Transverse colon (tissue), 3 donors: ENCODE data around the gene DDX60.

Experiments
- POLR2A ChIP-seq: fragments of 450-650 bp; IDR thresholded peaks from one replicate; pipeline ENCODE4 v1.6.1; 2016; ENCODE audit warnings: antibody characterized with exemption, mild to moderate bottlenecking, moderate library complexity
- TF ChIP-seq, protein P1 (sequence below), 5 experiments: fragments of 200-600 bp in 3 of 5; fragments of 450-650 bp in 2 of 5; sonication (generic) in 3 of 5; IDR thresholded peaks; 1 replicate in 2 of 5; 2 replicates in 3 of 5; pipeline ENCODE4 v1.5.1; 2016 to 2017; ENCODE audit warnings: antibody characterized with exemption in 5 of 5, inconsistent platforms in 3 of 5, mild to moderate bottlenecking in 2 of 5, moderate library complexity in 1 of 5

DNA sequence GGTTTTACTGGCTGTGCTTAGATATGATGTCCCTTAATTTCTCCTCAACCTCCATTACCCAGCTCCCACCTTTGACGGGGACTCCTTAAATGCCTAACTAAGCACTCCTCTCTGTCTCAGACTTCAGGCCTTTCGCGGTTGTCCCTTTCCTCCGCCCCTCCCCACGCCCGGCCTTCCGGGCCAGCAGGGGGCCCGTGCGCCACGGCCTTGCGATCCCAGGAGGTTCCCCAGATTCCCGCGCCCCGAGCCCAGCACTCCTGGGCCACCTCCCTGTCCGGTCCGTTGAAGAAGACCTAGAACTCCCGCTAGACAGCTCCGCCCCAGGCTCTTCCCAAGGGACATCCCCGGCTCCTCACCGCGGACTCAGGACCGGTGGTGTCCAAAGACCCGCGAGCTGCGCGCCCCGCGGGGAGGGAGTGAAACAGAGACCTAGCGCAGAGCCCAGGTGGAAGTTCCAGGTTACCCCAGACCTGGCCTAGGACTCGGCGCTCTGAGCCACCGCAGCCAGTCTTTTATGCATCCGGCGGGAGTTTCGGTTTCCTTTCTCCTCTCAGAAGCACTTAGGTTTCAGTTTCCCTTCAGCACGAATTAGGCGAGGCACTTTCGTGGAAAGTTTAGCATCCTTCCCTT, at the start of gene DDX60:
- TF ChIP-seq, protein P1, sequence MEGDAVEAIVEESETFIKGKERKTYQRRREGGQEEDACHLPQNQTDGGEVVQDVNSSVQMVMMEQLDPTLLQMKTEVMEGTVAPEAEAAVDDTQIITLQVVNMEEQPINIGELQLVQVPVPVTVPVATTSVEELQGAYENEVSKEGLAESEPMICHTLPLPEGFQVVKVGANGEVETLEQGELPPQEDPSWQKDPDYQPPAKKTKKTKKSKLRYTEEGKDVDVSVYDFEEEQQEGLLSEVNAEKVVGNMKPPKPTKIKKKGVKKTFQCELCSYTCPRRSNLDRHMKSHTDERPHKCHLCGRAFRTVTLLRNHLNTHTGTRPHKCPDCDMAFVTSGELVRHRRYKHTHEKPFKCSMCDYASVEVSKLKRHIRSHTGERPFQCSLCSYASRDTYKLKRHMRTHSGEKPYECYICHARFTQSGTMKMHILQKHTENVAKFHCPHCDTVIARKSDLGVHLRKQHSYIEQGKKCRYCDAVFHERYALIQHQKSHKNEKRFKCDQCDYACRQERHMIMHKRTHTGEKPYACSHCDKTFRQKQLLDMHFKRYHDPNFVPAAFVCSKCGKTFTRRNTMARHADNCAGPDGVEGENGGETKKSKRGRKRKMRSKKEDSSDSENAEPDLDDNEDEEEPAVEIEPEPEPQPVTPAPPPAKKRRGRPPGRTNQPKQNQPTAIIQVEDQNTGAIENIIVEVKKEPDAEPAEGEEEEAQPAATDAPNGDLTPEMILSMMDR (IDR thresholded peaks at IDR 0.05) = peak; percentile 39 to 72 (median 46)
- TF ChIP-seq POLR2A = peak; percentile 82
